Testis (tissue), 3 donors: ENCODE measurements around the gene CKAP2. TPM values are rescaled to one million over a fixed set of nuclear protein-coding genes. Genes with fewer than 3 reads are reported as not detected.
"Not testable (repeated sequence)": the region's sequence is repeated elsewhere in the genome, so short reads cannot be mapped to it uniquely, and the experiment has no call there.

Experiments
- DNase-seq: peaks from one replicate; pipeline ENCODE4 v3.0.0-alpha.2; 2019
- H3K27ac ChIP-seq, 2 donors: fragments of 200-600 bp; sonication (generic); one replicate each; pipeline ENCODE4 v1.5.1; 2019
- H3K27me3 ChIP-seq: fragments of 200-600 bp; sonication (generic); one replicate; pipeline ENCODE4 v1.5.1; 2019
- H3K36me3 ChIP-seq: fragments of 200-600 bp; sonication (generic); one replicate; pipeline ENCODE4 v1.5.1; 2017; ENCODE audit warnings: low read depth; ENCODE audit errors: missing control alignments
- H3K4me1 ChIP-seq: fragments of 200-600 bp; sonication (generic); one replicate; pipeline ENCODE4 v1.5.1; 2019
- H3K4me3 ChIP-seq, 2 donors: fragments of 200-600 bp; sonication (generic); one replicate each; pipeline ENCODE4 v1.5.1; 2017 to 2019
- H3K9me3 ChIP-seq: fragments of 200-600 bp; sonication (generic); one replicate; pipeline ENCODE4 v1.5.1; 2017
- WGBS, 2 donors: methylation state at CpG; one replicate each; pipeline ENCODE4 v1.1.5; 2018; 5-methylcytosine and 5-hydroxymethylcytosine counted together
- intact Hi-C: fragments of 100-400 bp; cut with DNase I; formaldehyde crosslinking; loops from one replicate; pipeline ENCODE4 v1.15.1; 2023; ENCODE audit warnings: low total_unique reads
- polyA plus RNA-seq: library from polyadenylated mRNA; stranded (reverse); fragments of 350-450 nt; fragmentation: Illumina TruSeq; extraction: RNeasy Lipid Tissue Mini Kit (QIAGEN cat#74804); gene quantifications from one replicate; pipeline ENCODE4 v1.2.3, GENCODE V29; 2014; ENCODE audit warnings: low read depth, low replicate concordance; ENCODE audit not compliant: insufficient read depth
- total RNA-seq, 2 donors: library from RNA; depleted of rRNA; stranded (reverse); fragments of >200 nt; gene quantifications; one replicate each; pipeline ENCODE4 v1.2.3, GENCODE V29; 2016

CKAP2 gene
- total and polyA plus RNA-seq, 3 donors from 2014 or later, result 27.0 to 43.2 (median 33.8) TPM

DNA sequence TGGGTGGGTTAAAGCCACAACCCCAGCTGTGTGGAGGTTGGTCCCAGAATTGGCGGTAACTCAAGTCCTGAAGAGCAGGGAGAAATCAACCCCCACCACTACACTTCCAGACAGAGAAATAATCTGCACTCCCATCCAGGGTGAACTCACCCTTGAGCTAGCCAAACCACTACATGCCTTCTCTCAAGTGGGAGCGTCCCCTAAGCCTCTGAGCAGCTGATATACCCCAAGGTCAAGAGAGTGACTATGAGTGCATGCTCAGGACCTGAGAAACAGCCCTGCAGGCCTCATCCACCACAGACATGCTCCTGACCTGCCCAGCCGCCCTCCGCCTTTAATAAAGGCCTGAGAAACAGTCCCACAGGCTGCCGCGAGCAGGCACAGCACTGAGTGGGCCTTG, 54.3 kb downstream of the CKAP2 start:
- H3K4me3 ChIP-seq, DNase-seq, H3K9me3 ChIP-seq, H3K4me1 ChIP-seq, H3K36me3 ChIP-seq, intact Hi-C loops, H3K27me3 ChIP-seq, H3K27ac ChIP-seq: not testable (repeated sequence)
- WGBS, 2 donors, result 86 to 100% methylated on average over 1 of the region's 6 CpGs

DNA sequence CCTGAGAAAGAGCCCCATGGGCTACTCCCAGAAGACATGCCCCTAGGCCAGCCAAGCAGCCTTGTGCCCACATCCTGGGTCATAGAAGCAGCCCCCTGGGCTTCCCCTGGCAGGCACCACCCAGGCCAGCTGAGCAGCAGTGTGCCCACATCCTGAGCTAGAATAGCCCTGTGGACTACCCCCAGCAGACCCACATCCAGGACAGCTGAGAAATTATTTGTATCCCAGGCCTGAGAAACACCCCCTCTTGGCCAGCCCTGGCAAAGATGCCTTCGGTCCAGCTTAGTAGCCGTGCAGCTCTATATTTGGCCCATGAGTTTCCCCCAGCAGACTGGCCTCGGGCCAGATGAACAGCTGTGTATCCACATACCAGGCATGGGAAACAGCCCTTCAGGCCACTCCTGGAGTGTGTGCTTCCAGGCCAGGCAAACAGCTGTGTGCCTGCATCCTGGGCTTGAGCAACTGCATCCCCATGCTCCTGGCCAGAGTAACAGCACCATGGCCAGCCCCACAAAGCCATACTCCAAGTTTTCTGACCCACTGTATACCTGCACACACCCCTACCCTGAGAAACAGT, 55.0 kb downstream of the CKAP2 start:
- intact Hi-C loops, H3K27ac ChIP-seq, H3K4me3 ChIP-seq, H3K27me3 ChIP-seq, DNase-seq, H3K36me3 ChIP-seq, H3K4me1 ChIP-seq, H3K9me3 ChIP-seq: not testable (repeated sequence)
- 96% methylated on average over 3 of the region's 3 CpGs; no CpG with 5 or more reads in 1 of the 2 donors for WGBS, 2 donors

DNA sequence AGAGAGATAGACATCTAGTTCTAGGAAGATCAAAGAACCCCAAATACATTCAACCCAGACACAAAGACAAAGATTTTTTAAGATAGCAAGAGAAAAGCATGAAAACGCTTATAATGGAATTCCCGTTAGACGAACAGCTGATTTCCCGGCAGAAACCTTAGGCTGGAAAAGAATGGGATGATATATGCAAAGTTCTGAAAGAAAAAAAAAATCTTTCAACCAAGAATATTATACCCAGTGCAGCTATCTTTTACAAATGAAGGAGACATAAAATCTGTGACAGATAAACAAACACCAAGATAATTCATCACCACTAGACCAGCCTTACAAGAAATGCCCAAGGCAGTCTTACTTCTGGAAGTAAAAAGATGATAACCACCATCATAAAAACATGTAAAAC, 56.3 kb downstream of the CKAP2 start:
- H3K9me3 ChIP-seq, DNase-seq, H3K27ac ChIP-seq, intact Hi-C loops, H3K27me3 ChIP-seq, H3K4me1 ChIP-seq, H3K36me3 ChIP-seq, H3K4me3 ChIP-seq: not testable (repeated sequence)
- WGBS, 2 donors, result 96 to 99% methylated on average over 4 of the region's 4 CpGs

DNA sequence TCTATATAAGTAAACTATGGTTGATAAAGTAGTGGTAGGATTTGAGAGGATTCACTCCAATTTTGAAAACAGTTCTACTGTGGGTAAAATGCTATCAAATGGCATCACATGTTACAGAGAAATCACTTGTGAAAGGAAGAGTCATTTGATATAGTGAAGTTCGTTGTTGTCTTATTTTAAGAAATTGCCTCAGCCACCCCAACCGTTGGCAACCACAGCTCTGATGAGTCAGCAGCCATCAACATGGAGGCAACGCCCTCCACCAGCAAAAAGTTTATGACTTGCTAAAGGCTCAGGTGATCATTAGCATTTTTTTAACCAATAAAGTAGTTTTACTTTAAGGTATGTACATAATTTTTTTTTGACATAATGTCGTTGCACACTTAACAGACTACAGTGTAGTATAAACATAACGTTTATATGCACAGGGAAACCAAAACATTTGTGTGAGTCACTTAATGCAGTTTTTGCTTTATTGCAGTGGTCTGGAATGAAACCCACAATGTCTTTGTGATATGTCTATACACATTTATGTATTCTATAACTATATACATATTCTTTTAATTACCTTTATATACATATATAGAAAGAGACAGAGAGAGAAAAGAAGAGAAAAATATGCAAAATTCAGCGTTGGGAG, 58.8 kb downstream of the CKAP2 start:
- H3K27me3 ChIP-seq, H3K27ac ChIP-seq, H3K36me3 ChIP-seq, H3K9me3 ChIP-seq, DNase-seq, H3K4me3 ChIP-seq, H3K4me1 ChIP-seq, intact Hi-C loops: not testable (repeated sequence)
- WGBS, 2 donors, result 71 to 73% methylated on average over 5 of the region's 6 CpGs

DNA sequence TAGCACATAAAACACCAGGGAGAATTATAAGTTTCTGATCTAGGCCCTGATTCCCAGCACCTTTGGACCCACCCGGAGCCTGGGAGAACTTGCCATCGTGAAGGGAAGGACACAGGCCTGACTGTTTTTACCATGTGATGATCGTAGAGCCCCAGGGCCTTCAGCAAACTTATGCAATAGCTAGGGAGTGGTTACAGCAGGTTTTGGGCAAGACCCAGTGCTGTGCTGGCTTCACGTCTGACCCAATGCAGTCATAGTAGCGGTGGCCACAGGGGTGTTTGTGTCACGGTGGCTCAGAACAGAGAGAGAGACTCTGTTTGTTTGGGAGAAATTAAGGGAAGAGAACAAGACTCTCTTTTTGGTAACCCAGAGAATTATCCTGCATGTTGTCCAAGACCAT, 68.0 kb downstream of the CKAP2 start:
- H3K4me3 ChIP-seq, intact Hi-C loops, H3K4me1 ChIP-seq, DNase-seq, H3K36me3 ChIP-seq, H3K27ac ChIP-seq, H3K27me3 ChIP-seq, H3K9me3 ChIP-seq: not testable (repeated sequence)
- 86% methylated on average over 2 of the region's 6 CpGs; no CpG with 5 or more reads in 1 of the 2 donors for WGBS, 2 donors

Other genes starting within 250 kb of the CKAP2 start
- 1 to 10 TPM; 4.4 to 4.7 TPM for gene THSD1, start 49.3 kb upstream of the CKAP2 start, total RNA-seq
- gene THSD1, start 49.3 kb upstream of the CKAP2 start, polyA plus RNA-seq, result 4.9 TPM
- gene VPS36, start 4.8 kb upstream of the CKAP2 start, total RNA-seq, result 10 to 100 TPM; 24.6 to 25.6 TPM
- gene VPS36, start 4.8 kb upstream of the CKAP2 start, polyA plus RNA-seq, result 9.4 TPM
- gene HNRNPA1L2, start 187.0 kb downstream of the CKAP2 start, total RNA-seq, result 1 to 10 TPM; 4.0 to 6.7 TPM
- gene HNRNPA1L2, start 187.0 kb downstream of the CKAP2 start, polyA plus RNA-seq, result 5.6 TPM
- 10 to 100 TPM; 49.1 to 54.2 TPM for gene SUGT1, start 197.4 kb downstream of the CKAP2 start, total RNA-seq
- gene SUGT1, start 197.4 kb downstream of the CKAP2 start, polyA plus RNA-seq, result 63.4 TPM